HEK293 (cell line): ENCODE measurements around the gene PARP8.

Experiments used
- CTCF ChIA-PET: fragments of 350-600 bp; formaldehyde crosslinking; extraction: SDS; loops from one replicate; lab custom pipeline; 2021; ENCODE audit warnings: antibody characterized with exemption; lab: Yijun Ruan, JAX
- POLR2A ChIA-PET: fragments of 300-600 bp; formaldehyde crosslinking; extraction: SDS; loops from one replicate; lab custom pipeline; 2020; ENCODE audit warnings: antibody characterized with exemption, inconsistent platforms; lab: Yijun Ruan, JAX
- H3K27ac ChIP-seq: fragments of 200-500 bp; sonication (Bioruptor generic); 2 replicates; pipeline ENCODE4 v1.5.1; 2014; ENCODE audit warnings: low read depth, low read length, control low read depth, inconsistent platforms; ENCODE audit errors: extremely low read depth
- H3K36me3 ChIP-seq, 2 experiments: fragments of 200-500 bp in 1 of 2; sonication (Bioruptor generic) in 1 of 2; 1 replicate in 1 of 2; 2 replicates in 1 of 2; pipeline ENCODE4 v1.5.1; 2014 to 2017; ENCODE audit warnings: inconsistent platforms in 2 of 2, low read length in 2 of 2; ENCODE audit not compliant: control insufficient read depth in 2 of 2, insufficient read depth in 1 of 2
- H3K4me1 ChIP-seq: fragments of 200-500 bp; sonication (Bioruptor generic); 2 replicates; pipeline ENCODE4 v1.5.1; 2014; ENCODE audit warnings: mild to moderate bottlenecking, low read length, inconsistent platforms; ENCODE audit not compliant: control insufficient read depth, insufficient read depth
- H3K4me3 ChIP-seq: 2 replicates; pipeline ENCODE4 v1.5.1; 2011; ENCODE audit warnings: low read depth, mild to moderate bottlenecking, control low read depth, low read length, moderate library complexity
- H3K9me3 ChIP-seq: fragments of 200-500 bp; sonication (Bioruptor generic); 2 replicates; pipeline ENCODE4 v1.5.1; 2014; ENCODE audit warnings: low read depth, low read length, inconsistent platforms; ENCODE audit not compliant: control insufficient read depth, insufficient read depth
- EGR2 ChIP-seq: fragments of 450-650 bp; formaldehyde crosslinking; IDR thresholded peaks from 2 replicates; pipeline ENCODE4 v1.5.1; 2016; ENCODE audit warnings: low read depth, missing biosample characterization, missing genetic modification characterization
- OSR2 ChIP-seq: fragments of 450-650 bp; formaldehyde crosslinking; IDR thresholded peaks from 2 replicates; pipeline ENCODE4 v1.5.1; 2016; ENCODE audit warnings: missing biosample characterization, missing genetic modification characterization
- PRDM6 ChIP-seq: fragments of 450-650 bp; formaldehyde crosslinking; IDR thresholded peaks from 2 replicates; pipeline ENCODE4 v1.5.1; 2017; ENCODE audit warnings: missing biosample characterization, missing genetic modification characterization
- ZFP69B ChIP-seq: fragments of 450-650 bp; formaldehyde crosslinking; IDR thresholded peaks from 2 replicates; pipeline ENCODE4 v1.5.1; 2016; ENCODE audit warnings: missing biosample characterization, missing genetic modification characterization
- ZNF335 ChIP-seq: fragments of 450-650 bp; formaldehyde crosslinking; conservative IDR thresholded peaks from 2 replicates; pipeline ENCODE4 v1.5.1; 2016; ENCODE audit warnings: missing biosample characterization, missing genetic modification characterization
- ZNF341 ChIP-seq: fragments of 450-650 bp; formaldehyde crosslinking; IDR thresholded peaks from 2 replicates; pipeline ENCODE4; 2016; ENCODE audit warnings: low read depth, missing biosample characterization, missing genetic modification characterization
- ZNF660 ChIP-seq: fragments of 450-650 bp; IDR thresholded peaks from 2 replicates; pipeline ENCODE4 v1.5.1; 2018; ENCODE audit warnings: missing biosample characterization, mild to moderate bottlenecking, missing genetic modification characterization
- ZNF777 ChIP-seq: fragments of 450-650 bp; formaldehyde crosslinking; IDR thresholded peaks from 2 replicates; pipeline ENCODE4 v1.5.1; 2017; ENCODE audit warnings: missing biosample characterization, missing genetic modification characterization, borderline replicate concordance
- ZNF791 ChIP-seq: fragments of 450-650 bp; formaldehyde crosslinking; IDR thresholded peaks from 2 replicates; pipeline ENCODE4 v1.5.1; 2016; ENCODE audit warnings: missing biosample characterization, missing genetic modification characterization
- ZSCAN4 ChIP-seq: fragments of 450-650 bp; formaldehyde crosslinking; IDR thresholded peaks from 2 replicates; pipeline ENCODE4 v1.5.1; 2017; ENCODE audit warnings: missing biosample characterization, missing genetic modification characterization
- TF ChIP-seq, protein P1 (sequence below): fragments of 450-650 bp; formaldehyde crosslinking; IDR thresholded peaks from 2 replicates; pipeline ENCODE4 v1.5.1; 2017; ENCODE audit warnings: missing biosample characterization, missing genetic modification characterization
- TF ChIP-seq, protein P2 (sequence below): fragments of 450-650 bp; formaldehyde crosslinking; conservative IDR thresholded peaks from 2 replicates; pipeline ENCODE4 v1.5.1; 2016; ENCODE audit warnings: low read depth, missing biosample characterization, missing genetic modification characterization
- TF ChIP-seq, protein P3 (sequence below): fragments of 450-650 bp; formaldehyde crosslinking; IDR thresholded peaks from 2 replicates; pipeline ENCODE4 v1.5.1; 2016; ENCODE audit warnings: missing biosample characterization, missing genetic modification characterization

PARP8 gene

DNA sequence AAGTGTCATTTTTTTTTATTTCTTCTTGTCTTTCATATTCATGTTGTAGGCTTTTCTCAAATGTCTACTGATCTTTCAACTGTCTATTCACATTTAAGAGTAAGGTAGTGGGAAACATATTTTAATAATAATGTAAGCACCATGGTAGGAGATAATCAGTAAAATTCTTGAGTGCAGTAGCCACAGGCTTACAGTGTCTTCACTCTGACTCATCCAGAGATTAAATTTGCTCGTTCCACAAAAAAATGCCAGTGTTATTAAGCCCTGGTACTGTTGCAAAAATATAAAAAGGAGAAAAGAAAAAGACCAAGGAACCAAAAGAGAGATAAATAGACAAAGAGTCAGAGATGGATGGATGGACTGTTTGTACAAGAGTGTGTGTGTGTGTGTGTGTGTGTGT lies 43.0 kb downstream of the PARP8 start:
- ChIA-PET POLR2A (no interaction called here), CTCF (no interaction called here)
- H3K27ac ChIP-seq = no peak overlapping the region

GRCh38 chr5:50710838-50711237 lies 44.4 kb downstream of the PARP8 start:
- H3K4me3 ChIP-seq = no peak overlapping the region
- no peaks in the 10 kb centered on the region; a peak in 1 of 3 replicates for H3K36me3 ChIP-seq
- H3K27ac ChIP-seq = no peak overlapping the region
- TF ChIP-seq ZNF660 (0 out of 2 replicates have a peak, but pooled peaks have one; percentile 23), PRDM6 (tag by site-specific recombination) (peak; percentile 23; the same call in 1 of the 2 replicates), ZSCAN4 (tag by site-specific recombination) (no peak), ZNF335 (tag by site-specific recombination) (no peak), OSR2 (0 out of 2 replicates have a peak, but pooled peaks have one; percentile 16)
- TF ChIP-seq, protein P1, sequence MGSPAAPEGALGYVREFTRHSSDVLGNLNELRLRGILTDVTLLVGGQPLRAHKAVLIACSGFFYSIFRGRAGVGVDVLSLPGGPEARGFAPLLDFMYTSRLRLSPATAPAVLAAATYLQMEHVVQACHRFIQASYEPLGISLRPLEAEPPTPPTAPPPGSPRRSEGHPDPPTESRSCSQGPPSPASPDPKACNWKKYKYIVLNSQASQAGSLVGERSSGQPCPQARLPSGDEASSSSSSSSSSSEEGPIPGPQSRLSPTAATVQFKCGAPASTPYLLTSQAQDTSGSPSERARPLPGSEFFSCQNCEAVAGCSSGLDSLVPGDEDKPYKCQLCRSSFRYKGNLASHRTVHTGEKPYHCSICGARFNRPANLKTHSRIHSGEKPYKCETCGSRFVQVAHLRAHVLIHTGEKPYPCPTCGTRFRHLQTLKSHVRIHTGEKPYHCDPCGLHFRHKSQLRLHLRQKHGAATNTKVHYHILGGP (tag by site-specific recombination) = no peak
- TF ChIP-seq, all 188 proteins: peak for 3
- POLR2A ChIA-PET = no interaction called here
- Histone ChIP-seq H3K9me3 (no peaks in the 10 kb centered on the region), H3K4me1 (peaks cover 19% of the 10 kb centered on the region)
- CTCF ChIA-PET = interaction anchor here (0.7 kb wide), 1 partner anchor 48 kb away, joined by 7 read pairs; no protein-coding TSS in a partner anchor

More for the DNA sequence above, 43.0 kb downstream of the PARP8 start:
- H3K36me3 ChIP-seq = no peaks in the 10 kb centered on the region; a peak in 1 of 3 replicates
- no peak overlapping the region for H3K4me3 ChIP-seq
- TF ChIP-seq ZNF341 (no peak), ZNF791 (no peak), ZNF777 (tag by site-specific recombination) (no peak), ZFP69B (tag by site-specific recombination) (no peak), EGR2 (tag by site-specific recombination) (no peak)
- TF ChIP-seq, protein P2, sequence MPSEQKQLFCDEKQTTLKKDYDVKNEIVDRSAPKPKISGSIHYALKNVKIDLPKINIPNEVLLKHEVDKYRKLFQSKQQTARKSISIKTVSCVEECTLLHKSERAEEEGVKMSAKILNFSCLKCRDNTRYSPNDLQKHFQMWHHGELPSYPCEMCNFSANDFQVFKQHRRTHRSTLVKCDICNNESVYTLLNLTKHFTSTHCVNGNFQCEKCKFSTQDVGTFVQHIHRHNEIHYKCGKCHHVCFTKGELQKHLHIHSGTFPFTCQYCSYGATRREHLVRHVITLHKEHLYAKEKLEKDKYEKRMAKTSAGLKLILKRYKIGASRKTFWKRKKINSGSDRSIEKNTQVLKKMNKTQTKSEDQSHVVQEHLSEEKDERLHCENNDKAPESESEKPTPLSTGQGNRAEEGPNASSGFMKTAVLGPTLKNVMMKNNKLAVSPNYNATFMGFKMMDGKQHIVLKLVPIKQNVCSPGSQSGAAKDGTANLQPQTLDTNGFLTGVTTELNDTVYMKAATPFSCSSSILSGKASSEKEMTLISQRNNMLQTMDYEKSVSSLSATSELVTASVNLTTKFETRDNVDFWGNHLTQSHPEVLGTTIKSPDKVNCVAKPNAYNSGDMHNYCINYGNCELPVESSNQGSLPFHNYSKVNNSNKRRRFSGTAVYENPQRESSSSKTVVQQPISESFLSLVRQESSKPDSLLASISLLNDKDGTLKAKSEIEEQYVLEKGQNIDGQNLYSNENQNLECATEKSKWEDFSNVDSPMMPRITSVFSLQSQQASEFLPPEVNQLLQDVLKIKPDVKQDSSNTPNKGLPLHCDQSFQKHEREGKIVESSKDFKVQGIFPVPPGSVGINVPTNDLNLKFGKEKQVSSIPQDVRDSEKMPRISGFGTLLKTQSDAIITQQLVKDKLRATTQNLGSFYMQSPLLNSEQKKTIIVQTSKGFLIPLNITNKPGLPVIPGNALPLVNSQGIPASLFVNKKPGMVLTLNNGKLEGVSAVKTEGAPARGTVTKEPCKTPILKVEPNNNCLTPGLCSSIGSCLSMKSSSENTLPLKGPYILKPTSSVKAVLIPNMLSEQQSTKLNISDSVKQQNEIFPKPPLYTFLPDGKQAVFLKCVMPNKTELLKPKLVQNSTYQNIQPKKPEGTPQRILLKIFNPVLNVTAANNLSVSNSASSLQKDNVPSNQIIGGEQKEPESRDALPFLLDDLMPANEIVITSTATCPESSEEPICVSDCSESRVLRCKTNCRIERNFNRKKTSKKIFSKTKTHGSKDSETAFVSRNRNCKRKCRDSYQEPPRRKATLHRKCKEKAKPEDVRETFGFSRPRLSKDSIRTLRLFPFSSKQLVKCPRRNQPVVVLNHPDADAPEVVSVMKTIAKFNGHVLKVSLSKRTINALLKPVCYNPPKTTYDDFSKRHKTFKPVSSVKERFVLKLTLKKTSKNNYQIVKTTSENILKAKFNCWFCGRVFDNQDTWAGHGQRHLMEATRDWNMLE (tag by site-specific recombination) = no peak
- TF ChIP-seq, protein P3, sequence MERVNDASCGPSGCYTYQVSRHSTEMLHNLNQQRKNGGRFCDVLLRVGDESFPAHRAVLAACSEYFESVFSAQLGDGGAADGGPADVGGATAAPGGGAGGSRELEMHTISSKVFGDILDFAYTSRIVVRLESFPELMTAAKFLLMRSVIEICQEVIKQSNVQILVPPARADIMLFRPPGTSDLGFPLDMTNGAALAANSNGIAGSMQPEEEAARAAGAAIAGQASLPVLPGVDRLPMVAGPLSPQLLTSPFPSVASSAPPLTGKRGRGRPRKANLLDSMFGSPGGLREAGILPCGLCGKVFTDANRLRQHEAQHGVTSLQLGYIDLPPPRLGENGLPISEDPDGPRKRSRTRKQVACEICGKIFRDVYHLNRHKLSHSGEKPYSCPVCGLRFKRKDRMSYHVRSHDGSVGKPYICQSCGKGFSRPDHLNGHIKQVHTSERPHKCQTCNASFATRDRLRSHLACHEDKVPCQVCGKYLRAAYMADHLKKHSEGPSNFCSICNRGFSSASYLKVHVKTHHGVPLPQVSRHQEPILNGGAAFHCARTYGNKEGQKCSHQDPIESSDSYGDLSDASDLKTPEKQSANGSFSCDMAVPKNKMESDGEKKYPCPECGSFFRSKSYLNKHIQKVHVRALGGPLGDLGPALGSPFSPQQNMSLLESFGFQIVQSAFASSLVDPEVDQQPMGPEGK (tag by site-specific recombination) = no peak
- H3K9me3 ChIP-seq = no peaks in the 10 kb centered on the region
- peaks cover 19% of the 10 kb centered on the region for H3K4me1 ChIP-seq
